ENCODE results near the gene GREM1.

The GREM1 gene

GRCh38 chr15:32709295-32710033, 8.3 kb upstream of the GREM1 start:
- Mint-ChIP-seq H3K27ac (no peak overlapping the region), H3K4me3 (no peak overlapping the region), H3K27me3 (peaks cover 22 to 37% of the 10 kb centered on the region in 2 donors), H3K36me3 (no peaks in the 10 kb centered on the region), H3K9me3 (no peaks in the 10 kb centered on the region), H3K4me1 (no peaks in the 10 kb centered on the region)
- ATAC-seq (replicated peaks) (no peak), DNase-seq (no peak)

- peaks cover 54 to 62% of the 10 kb centered on the region in 2 donors for H3K27me3 Mint-ChIP-seq
- no peak overlapping the region for H3K4me3 Mint-ChIP-seq
- DNase-seq (no peak), ATAC-seq (replicated peaks) (peak; percentile 69 to 78)
- no peaks in the 10 kb centered on the region for H3K9me3 Mint-ChIP-seq
- H3K27ac Mint-ChIP-seq: no peak overlapping the region
- no peaks in the 10 kb centered on the region for H3K36me3 Mint-ChIP-seq
- peaks cover 16 to 27% of the 10 kb centered on the region in 2 donors for H3K4me1 Mint-ChIP-seq
These were observed 2.5 kb upstream of the GREM1 start for GRCh38 chr15:32715276-32715675.

GRCh38 chr15:32716216-32716914, 1.4 kb upstream of the GREM1 start:
- Mint-ChIP-seq H3K36me3 (no peaks in the 10 kb centered on the region), H3K4me1 (peaks cover 16 to 27% of the 10 kb centered on the region in 2 donors), H3K9me3 (no peaks in the 10 kb centered on the region), H3K27ac (peak overlapping the region; percentile 70), H3K27me3 (peaks cover 59 to 69% of the 10 kb centered on the region in 2 donors), H3K4me3 (peak overlapping the region; percentile 46 to 73)
- ATAC-seq (replicated peaks): no peak
- no peak for DNase-seq

- Mint-ChIP-seq H3K9me3 (no peaks in the 10 kb centered on the region), H3K4me1 (peaks cover 16 to 27% of the 10 kb centered on the region in 2 donors), H3K27me3 (peaks cover 53 to 64% of the 10 kb centered on the region in 2 donors), H3K4me3 (peak overlapping the region; percentile 46 to 73), H3K36me3 (no peaks in the 10 kb centered on the region), H3K27ac (peak overlapping the region; percentile 70)
- ATAC-seq (replicated peaks) (no peak), DNase-seq (no peak)
These were observed 834 bp upstream of the GREM1 start for GRCh38 chr15:32716915-32717425.

GRCh38 chr15:32718227-32718820, 520 bp downstream of the GREM1 start:
- no peak for ATAC-seq (replicated peaks)

GRCh38 chr15:32718821-32719716, 1.3 kb downstream of the GREM1 start:
- ATAC-seq (replicated peaks): peak; percentile 8 to 10

More at GRCh38 chr15:32718227-32718820, 520 bp downstream of the GREM1 start:
- no peak for DNase-seq
- Mint-ChIP-seq H3K4me1 (peaks cover 19 to 27% of the 10 kb centered on the region in 2 donors), H3K27me3 (peaks cover 55 to 62% of the 10 kb centered on the region in 2 donors), H3K27ac (peak overlapping the region; percentile 47), H3K36me3 (no peaks in the 10 kb centered on the region), H3K4me3 (peak overlapping the region; percentile 60 to 69), H3K9me3 (no peaks in the 10 kb centered on the region)

GRCh38 chr15:32721596-32721995, 3.8 kb downstream of the GREM1 start:
- Mint-ChIP-seq H3K4me3 (no peak overlapping the region), H3K4me1 (peaks cover 16 to 23% of the 10 kb centered on the region in 2 donors), H3K9me3 (peaks cover 5 to 7% of the 10 kb centered on the region in 2 donors), H3K27me3 (peaks cover 66 to 76% of the 10 kb centered on the region in 2 donors), H3K36me3 (no peaks in the 10 kb centered on the region), H3K27ac (no peak overlapping the region)
- ATAC-seq (replicated peaks): no peak
- no peak for DNase-seq

More at GRCh38 chr15:32718821-32719716, 1.3 kb downstream of the GREM1 start:
- DNase-seq: no peak
- Mint-ChIP-seq H3K4me3 (peak overlapping the region; percentile 60 to 69), H3K9me3 (no peaks in the 10 kb centered on the region), H3K27ac (peak overlapping the region; percentile 81), H3K36me3 (no peaks in the 10 kb centered on the region), H3K4me1 (peaks cover 19 to 27% of the 10 kb centered on the region in 2 donors), H3K27me3 (peaks cover 55 to 67% of the 10 kb centered on the region in 2 donors)

GRCh38 chr15:32722136-32722535, 4.3 kb downstream of the GREM1 start:
- DNase-seq: no peak
- Mint-ChIP-seq H3K4me1 (peaks cover 12 to 18% of the 10 kb centered on the region in 2 donors), H3K27ac (no peak overlapping the region), H3K27me3 (peaks cover 64 to 74% of the 10 kb centered on the region in 2 donors), H3K9me3 (peaks cover 5 to 7% of the 10 kb centered on the region in 2 donors), H3K36me3 (no peaks in the 10 kb centered on the region), H3K4me3 (no peak overlapping the region)
- no peak for ATAC-seq (replicated peaks)

- Mint-ChIP-seq H3K27ac (no peak overlapping the region), H3K27me3 (peaks cover 55 to 62% of the 10 kb centered on the region in 2 donors), H3K9me3 (peaks cover 5 to 7% of the 10 kb centered on the region in 2 donors), H3K4me3 (no peak overlapping the region), H3K4me1 (peaks cover 9% of the 10 kb centered on the region in 2 donors), H3K36me3 (no peaks in the 10 kb centered on the region)
- no peak for DNase-seq
- peak; percentile 79 to 92 for ATAC-seq (replicated peaks)
These were observed 5.6 kb downstream of the GREM1 start for GRCh38 chr15:32723171-32723948.

- Mint-ChIP-seq H3K36me3 (no peaks in the 10 kb centered on the region), H3K27ac (no peak overlapping the region), H3K4me3 (no peak overlapping the region), H3K27me3 (peaks cover 46 to 55% of the 10 kb centered on the region in 2 donors), H3K9me3 (peaks cover 5% of the 10 kb centered on the region in 2 donors), H3K4me1 (peaks cover 4 to 9% of the 10 kb centered on the region in 2 donors)
- DNase-seq: no peak
- ATAC-seq (replicated peaks): no peak
These were observed 12.0 kb downstream of the GREM1 start for GRCh38 chr15:32729700-32730395.

GRCh38 chr15:32730677-32731654, 13.2 kb downstream of the GREM1 start:
- ATAC-seq (replicated peaks) (peak; percentile 67 to 78), DNase-seq (peak; percentile 15)
- Mint-ChIP-seq H3K9me3 (peaks cover 4 to 5% of the 10 kb centered on the region in 2 donors), H3K4me3 (peak overlapping the region; percentile 22 to 26), H3K27me3 (peaks cover 35 to 51% of the 10 kb centered on the region in 2 donors), H3K27ac (no peak overlapping the region), H3K36me3 (no peaks in the 10 kb centered on the region), H3K4me1 (peaks cover 4 to 9% of the 10 kb centered on the region in 2 donors)

Data from stimulated activated naive B cell treated with anti-CD40 and anti-IgM and Interleukin-4, amounts not matched to agents 10 μg/mL and 1 μg/mL and 100 μg/mL, for 72 hours (primary cell).